ENCODE measurements around the gene GTF2A1L. TPM values are rescaled to one million over a fixed set of nuclear protein-coding genes. Genes with fewer than 3 reads are reported as not detected.

Gene GTF2A1L
- total RNA-seq, 2 donors from 2014 or later, result 0.96 to 5.1 TPM

GRCh38 chr2:48673581-48673980 lies 55.9 kb downstream of the GTF2A1L start:
- TF ChIP-seq CTCF (IDR thresholded peaks at IDR 0.05), result no peak
- H3K27ac ChIP-seq, result no peak overlapping the region
- no peaks in the 10 kb centered on the region for H3K27me3 ChIP-seq
- DNase-seq (ENCODE audit: low spot score), result no peak
- no peak overlapping the region for H3K4me3 ChIP-seq
- no peaks in the 10 kb centered on the region for H3K36me3 ChIP-seq
- no peaks in the 10 kb centered on the region for H3K9me3 ChIP-seq
- no peaks in the 10 kb centered on the region for H3K4me1 ChIP-seq

- Histone ChIP-seq H3K27ac (no peak overlapping the region), H3K9me3 (no peaks in the 10 kb centered on the region), H3K4me3 (no peak overlapping the region), H3K36me3 (no peaks in the 10 kb centered on the region), H3K27me3 (no peaks in the 10 kb centered on the region), H3K4me1 (no peaks in the 10 kb centered on the region)
- DNase-seq (ENCODE audit: low spot score), result no peak
- TF ChIP-seq CTCF (IDR thresholded peaks at IDR 0.05), result no peak
These were observed 57.3 kb downstream of the GTF2A1L start for GRCh38 chr2:48674933-48675332.

- Histone ChIP-seq H3K9me3 (no peaks in the 10 kb centered on the region), H3K36me3 (no peaks in the 10 kb centered on the region), H3K4me1 (no peaks in the 10 kb centered on the region), H3K27ac (no peak overlapping the region), H3K27me3 (no peaks in the 10 kb centered on the region), H3K4me3 (no peak overlapping the region)
- no peak for DNase-seq (ENCODE audit: low spot score)
- TF ChIP-seq CTCF (IDR thresholded peaks at IDR 0.05), result no peak
These were observed 59.8 kb downstream of the GTF2A1L start for GRCh38 chr2:48677450-48677849.

- Histone ChIP-seq H3K4me3 (no peak overlapping the region), H3K36me3 (no peaks in the 10 kb centered on the region), H3K4me1 (no peaks in the 10 kb centered on the region), H3K27ac (no peak overlapping the region), H3K27me3 (no peaks in the 10 kb centered on the region), H3K9me3 (no peaks in the 10 kb centered on the region)
- no peak for DNase-seq (ENCODE audit: low spot score)
- TF ChIP-seq CTCF (IDR thresholded peaks at IDR 0.05), result no peak
These were observed 67.5 kb downstream of the GTF2A1L start for GRCh38 chr2:48685126-48685525.

- Histone ChIP-seq H3K4me1 (no peaks in the 10 kb centered on the region), H3K9me3 (no peaks in the 10 kb centered on the region), H3K36me3 (no peaks in the 10 kb centered on the region), H3K4me3 (no peak overlapping the region), H3K27me3 (no peaks in the 10 kb centered on the region), H3K27ac (no peak overlapping the region)
- TF ChIP-seq CTCF (IDR thresholded peaks at IDR 0.05), result no peak
- DNase-seq (ENCODE audit: low spot score), result no peak
These were observed 74.5 kb downstream of the GTF2A1L start for GRCh38 chr2:48691935-48692691.

- DNase-seq (ENCODE audit: low spot score), result no peak
- Histone ChIP-seq H3K27me3 (no peaks in the 10 kb centered on the region), H3K36me3 (no peaks in the 10 kb centered on the region), H3K27ac (no peak overlapping the region), H3K9me3 (no peaks in the 10 kb centered on the region), H3K4me3 (no peak overlapping the region), H3K4me1 (no peaks in the 10 kb centered on the region)
- TF ChIP-seq CTCF (IDR thresholded peaks at IDR 0.05), result no peak
These were observed 75.4 kb downstream of the GTF2A1L start for GRCh38 chr2:48693066-48693465.
